HG03060 (cell line): Measurements from ENCODE around the gene BET1.

Experiments used
- ATAC-seq: cut with Tn5 transposase; IDR thresholded peaks from one replicate; pipeline ENCODE4 v1.9.1; 2021; ENCODE audit warnings: low read depth, moderate number of reproducible peaks; ENCODE audit not compliant: unreplicated experiment

BET1 gene

DNA sequence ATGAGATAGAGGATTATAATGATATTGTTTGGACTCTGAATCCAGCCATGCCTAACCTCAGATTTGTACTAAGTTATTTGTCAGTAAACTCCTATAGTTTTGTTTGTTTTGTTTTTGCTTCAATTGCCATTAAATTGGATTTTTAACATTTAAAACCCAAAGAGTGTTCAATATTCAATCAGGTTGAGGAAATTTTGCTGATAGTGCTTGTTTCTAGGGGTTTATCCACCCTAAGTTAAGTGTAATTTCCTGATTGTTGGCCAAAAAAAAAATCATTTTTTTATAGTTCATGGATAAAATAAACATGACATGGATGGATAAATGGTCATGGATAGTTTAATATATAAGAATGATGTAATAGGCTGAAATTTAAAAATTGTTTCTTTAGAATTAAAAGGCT, 11.4 kb upstream of the BET1 start:
- ATAC-seq: no peak

DNA sequence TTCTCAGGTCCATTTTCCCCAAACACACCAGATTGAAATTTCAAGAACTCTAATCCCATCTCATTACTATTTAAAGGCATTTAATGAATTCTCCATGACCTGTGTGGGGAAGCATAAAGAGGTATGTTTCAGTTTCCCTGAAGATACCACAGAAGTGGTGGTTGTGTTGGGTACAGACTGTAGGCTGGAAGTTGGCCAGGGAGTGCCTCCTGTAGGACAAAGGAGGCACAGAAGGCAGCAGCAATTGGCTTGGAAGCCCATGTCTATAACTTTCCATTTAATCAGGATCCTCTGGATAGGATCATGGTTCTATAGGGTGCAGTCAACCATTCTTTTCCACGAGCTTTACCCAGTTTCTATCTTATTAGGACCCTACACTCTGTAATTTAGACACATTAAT, 8.6 kb upstream of the BET1 start:
- no peak for ATAC-seq

DNA sequence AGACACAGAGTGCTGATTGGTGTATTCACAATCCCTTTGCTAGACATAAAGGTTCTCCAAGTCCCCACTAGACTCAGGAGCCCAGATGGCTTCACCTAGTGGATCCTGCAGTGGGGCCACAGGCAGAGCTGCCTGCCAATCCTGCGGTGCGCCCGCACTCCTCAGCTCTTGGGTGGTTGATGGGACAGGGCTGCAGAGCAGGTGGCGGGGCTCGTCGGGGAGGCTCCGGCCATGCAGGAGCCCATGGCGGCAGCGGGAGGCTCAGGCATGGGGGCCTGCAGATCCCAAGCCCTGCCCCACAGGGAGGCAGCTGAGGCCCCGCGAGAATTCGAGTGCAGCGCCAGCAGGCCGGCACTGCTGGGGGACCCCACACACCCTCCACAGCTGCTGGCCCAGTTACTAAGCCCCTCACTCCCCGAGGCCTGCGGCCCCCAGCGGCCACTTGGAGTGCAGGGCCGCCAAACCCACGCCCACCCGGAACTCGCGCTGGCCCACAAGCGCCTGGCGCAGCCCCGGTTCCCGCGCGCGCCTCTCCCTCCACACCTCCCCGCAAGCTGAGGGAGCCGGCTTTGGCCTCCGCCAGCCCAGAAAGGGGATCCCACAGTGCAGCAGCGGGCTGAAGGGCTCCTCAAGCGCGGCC, 7.7 kb upstream of the BET1 start:
- no peak for ATAC-seq

DNA sequence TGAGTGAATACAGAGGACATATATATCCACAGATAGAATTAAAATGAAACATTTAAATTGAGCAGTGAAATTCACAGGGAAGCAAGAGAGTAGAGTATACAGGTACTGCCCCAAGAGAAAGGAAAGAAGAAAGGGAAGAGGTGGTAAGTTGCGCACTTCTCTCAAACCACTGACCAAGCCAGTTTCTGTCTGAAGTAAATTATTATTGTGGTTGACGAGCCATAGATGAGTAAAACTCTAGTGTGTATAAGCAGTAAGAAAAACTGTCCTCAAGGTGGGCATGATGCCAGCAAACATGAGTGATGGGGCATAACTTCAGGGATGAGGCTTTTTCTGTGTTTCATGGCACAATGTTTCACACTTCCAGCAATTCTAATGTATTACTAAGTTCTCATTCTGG, 4.4 kb upstream of the BET1 start:
- no peak for ATAC-seq

DNA sequence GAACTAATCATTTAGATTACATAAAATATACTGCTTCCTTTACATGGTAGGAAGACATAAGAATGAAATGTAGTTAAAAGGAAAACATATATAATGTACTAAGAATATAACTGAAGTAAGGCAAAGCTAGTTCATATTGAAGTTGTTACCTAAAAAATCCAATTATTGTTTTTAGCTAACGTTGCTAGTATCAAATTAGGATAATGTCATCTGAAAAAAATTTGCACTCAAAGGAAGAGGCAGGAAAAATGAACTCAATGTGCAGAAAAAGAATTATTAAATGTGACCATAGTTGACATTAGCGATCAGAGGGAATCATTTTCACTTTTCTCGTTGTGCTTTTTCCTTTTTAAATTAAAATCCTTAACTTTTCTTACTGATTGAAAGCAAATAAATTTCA, 1.6 kb upstream of the BET1 start:
- no peak for ATAC-seq

DNA sequence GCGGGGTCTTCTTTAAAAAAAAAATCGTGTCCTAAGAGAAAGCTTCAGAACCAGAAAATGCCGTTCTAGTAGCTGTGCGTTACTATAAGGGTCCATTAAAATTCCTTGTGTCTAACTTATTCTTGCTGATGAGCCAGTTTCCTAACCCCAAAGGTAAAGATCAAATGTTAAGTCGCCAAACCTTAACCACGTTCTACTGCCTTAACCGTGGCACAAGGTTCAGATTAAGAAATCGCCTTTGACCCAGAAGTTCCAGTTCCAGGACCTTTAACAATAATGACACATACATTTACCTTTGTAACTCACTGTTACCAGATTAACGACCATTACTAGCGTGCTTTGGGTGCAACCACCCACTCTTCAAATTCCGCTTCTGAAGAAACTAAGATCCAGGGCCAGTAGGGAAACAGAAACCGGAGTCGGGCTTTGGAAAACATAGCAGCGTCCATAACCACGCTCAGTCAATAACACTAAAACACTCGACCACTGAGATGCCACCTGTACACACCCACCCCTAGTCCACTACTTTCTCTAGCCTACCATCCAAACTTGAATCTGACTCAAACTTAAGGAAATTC, 620 bp downstream of the BET1 start:
- peak; percentile 14 for ATAC-seq

DNA sequence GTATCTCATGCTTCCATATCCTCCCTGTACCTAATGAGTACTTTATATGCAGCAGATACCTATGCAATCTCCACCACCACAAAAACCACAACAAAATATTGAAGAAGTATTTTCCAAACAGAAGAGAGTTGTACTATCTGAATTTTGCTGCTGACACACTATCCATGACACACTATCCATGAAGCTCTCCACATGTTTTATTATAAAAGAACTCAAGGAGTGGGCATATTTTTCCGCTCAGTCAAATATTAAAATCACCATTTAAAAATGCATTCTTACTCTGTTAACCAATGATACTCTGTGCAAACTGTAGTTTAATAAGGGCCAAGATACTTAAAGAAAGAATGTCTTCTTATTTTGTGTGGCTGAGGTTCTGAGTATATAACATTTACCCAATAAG, 2.8 kb downstream of the BET1 start:
- no peak for ATAC-seq

DNA sequence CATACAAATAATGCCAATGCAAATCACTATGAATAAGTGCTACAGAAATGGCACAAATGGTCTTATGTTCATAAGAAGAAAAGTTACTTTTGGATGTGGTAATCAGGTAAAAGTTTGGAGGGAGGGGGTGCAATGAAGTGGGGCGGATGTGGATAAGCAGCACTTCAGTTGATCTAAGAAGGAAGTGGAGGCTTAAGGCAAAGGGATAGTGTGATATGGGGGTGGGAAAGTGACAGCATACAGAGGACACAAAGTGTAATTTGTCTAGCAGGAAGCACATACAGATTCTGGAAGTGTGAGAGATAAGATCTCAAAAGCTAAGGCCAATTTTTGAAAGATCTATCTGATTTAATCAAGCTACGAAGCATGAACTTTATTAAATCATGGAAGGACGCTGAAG, 6.3 kb downstream of the BET1 start:
- no peak for ATAC-seq

DNA sequence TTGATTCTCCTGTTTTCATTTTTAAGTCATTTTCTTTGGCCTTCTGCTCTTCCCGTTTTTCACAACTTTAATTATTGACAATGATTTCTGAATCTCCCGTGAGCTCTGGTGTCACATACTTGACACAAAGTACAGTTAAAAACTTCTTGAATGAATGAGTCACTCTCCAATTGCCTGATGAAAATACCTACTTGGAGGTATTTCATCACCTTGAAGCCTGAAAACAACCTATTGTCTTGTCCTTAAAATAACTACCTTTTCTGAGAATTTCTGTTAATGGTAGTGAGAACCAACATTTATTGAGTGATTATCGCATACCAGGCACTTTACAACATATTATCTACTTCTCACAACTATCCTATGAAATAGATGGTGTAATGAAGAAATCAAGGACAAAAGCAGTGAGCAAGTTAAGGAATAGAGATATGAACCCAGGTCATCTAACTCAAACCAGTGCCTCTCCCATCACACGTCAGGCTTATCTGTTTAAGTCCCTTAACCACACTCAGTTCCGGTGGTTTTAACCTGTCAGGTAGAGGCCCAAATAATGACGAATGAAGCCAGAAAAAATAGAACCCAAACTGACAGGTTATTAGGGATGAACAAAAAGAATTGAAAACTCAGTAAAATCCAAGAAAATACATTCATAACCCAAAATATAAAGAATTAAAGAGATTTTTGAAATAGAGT, 11.6 kb downstream of the BET1 start:
- no peak for ATAC-seq

DNA sequence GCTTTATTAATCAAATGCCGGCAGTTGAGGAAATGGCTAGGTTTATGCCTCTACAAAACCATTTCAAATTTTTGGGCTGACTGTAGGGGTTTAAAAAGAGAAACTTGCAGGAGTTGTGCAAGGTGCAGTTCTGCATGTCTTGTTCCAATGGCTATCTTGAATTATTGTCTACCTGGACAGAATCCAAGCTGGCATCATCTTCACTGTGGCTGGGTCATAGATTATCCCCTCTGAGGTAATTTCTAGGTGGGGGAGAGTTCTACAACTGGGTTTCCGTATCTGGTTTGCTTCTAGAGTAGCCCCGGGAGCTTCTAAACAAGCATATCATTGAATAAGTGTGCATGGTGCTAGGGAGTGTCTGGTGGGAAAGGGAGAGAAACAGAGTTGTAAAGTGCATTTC, 16.9 kb downstream of the BET1 start:
- ATAC-seq: no peak

DNA sequence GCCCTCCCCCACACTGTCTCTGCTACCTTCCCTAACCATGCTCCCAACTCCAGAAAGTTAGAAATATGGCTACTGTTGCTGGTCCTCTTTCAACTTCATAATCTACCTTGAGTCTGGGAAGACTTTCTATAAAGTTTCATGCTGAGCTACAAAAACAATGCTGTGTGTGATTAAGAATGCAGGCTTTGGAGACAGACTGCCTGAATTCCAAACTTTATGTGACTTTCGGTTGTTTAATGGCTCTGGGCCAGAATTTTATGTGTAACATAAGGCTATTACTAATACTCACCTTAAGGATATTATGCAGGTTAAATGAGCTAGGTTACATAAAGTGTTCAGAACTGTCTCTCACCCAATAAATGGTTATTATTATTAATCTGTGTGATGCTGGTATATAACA, 19.1 kb downstream of the BET1 start:
- no peak for ATAC-seq

DNA sequence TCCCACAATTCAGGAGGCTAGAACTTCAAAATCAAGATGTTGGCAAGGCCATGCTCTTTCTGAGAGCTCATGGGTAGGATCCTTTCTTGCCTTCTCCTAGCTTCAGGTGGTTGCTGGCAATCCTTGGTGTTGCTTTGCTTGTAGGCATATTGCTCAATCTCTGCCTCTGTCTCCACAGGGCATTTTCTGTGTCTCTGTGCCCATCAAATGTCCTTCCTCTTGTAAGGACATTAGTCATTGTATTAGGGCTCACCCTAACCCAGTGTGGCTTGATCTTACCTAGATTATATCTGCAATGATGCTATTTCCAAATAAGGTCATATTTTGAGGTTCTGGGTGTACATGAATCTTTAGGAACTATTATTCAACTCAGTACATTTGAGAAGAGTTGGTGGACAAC, 20.1 kb downstream of the BET1 start:
- ATAC-seq: no peak

DNA sequence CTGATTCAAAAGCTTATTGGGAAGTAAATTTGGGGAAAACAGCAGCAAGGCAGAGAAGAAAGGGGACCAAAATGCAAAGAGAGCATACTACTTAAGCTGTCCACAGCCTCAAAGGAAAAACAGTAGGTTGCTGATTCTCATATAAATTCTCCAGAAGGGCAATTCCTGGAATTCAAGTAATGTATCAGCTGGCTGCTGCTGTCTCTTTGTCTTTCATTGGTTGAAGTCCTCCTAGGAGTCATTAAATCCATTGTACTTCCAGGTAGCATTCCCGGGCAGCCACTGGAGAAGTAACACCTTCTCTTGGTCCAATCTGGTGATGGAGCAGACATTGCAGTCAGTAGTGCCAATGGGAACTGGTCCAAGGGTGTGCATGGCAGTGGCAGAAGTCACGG, 22.7 kb downstream of the BET1 start:
- ATAC-seq: no peak

DNA sequence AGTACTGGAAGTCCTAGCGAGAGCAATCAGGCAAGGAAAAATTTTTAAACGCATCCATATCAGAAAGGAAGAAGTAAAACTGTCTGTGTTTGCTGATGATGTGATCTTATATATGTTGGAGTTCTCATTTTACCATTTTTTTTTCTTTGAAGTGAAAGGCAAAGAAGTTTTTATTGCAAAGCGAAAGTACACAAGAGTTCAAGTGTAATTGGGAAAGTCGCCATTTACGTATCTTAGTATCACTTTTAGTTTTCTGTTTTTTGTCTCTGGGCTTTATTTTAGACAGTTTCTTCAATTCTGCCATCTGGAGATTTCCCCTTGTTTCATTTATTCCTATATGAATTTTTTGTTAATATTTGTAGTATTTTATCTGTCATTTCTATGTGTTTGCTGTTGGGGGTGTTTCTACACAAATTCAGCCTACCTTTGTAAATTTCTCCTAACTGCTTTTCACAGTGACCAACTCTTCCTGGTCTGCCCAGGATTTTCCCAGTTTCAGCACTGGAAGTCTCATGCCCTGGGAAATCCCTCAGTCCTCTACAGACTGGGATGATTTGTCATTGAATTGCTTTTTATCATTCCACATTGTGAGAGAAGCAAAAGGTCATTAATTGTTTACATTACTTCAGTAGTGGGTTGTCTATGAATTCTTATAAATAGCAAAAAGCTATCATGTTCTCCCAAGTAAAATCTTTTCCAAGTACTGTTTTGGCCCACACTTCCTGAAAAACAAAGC, 23.2 kb downstream of the BET1 start:
- no peak for ATAC-seq

DNA sequence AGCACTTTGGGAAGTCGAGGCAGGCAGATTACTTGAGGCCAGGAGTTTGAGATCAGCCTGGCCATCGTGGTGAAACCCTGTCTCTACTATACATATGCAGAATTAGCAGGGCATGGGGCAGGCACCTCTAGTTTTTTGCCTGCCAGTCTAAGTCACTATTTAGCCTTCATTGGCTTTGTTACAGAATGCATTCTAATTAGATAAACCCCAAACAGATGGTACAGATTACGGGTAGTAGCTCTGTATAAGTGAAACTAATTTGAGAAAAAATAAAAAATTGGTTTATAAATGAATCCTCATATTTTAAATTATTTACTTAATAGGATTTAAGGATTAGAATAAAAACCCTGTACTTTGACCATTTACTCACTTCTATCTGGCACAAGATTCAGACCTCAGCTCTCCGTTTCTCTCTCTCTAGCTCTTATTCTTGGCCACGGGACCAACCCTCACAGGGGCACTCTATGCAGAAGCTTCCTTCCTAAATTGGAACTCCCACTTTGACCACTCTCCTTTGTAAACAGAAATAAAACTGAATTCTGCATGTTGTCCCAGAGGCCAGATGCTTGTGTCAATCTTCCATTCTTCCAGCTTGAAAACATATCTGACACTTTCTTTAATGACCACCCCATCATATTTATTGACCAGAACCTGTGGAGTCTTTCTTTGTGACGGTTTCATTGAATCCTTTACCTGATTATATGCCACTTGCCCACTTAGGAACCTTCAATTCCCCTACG, 26.8 kb downstream of the BET1 start:
- ATAC-seq: no peak

DNA sequence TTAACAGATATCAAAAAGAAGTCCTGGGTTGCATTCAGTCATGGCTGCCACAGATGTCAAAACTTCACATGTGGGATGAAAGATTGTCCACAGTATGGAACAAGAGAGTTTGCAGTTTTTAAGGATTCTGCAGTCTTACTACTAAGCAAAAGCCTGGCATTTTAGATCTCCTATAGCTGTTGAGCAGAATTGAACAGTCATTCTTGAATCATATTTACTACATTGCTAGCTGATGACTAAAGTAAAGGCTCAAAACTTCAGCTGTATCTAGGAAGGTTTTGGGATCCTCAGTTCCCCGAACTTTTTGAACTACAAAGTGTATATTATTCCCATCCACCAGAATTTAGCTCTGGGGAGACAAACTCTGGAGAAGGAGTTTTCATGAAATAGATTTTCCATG, 31.0 kb downstream of the BET1 start:
- ATAC-seq: no peak

DNA sequence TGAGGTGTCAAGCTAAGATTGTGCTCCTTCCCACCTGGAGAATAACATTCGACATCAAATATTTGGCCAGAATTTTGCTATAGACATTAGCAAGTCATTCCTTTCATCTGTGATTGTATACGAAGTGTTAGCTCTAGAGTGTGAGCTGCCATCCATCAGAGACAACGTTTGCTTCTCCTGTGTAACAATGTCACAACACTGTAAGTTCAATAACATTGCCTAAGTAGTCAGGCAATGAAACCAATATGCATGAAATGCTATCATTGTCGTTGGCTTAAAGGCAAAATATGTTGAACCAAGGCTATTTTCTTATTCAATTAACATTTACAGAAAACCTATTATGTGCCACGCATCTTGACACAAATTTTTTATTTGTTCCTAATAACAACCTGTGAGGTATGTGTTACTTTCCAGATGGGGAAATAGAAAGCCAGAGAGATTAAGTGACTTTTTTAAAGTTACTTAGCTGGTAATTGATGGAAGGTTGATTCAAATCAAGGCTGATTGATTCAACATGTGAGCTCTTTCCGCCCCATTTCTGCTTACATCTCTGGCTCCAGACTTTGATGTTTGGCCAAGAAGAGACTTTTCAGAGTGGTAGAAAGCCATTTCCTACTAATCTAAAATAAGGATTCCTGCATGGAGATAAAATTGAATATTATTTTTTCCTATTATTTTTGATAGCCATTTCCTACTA, 32.0 kb downstream of the BET1 start:
- ATAC-seq: no peak

DNA sequence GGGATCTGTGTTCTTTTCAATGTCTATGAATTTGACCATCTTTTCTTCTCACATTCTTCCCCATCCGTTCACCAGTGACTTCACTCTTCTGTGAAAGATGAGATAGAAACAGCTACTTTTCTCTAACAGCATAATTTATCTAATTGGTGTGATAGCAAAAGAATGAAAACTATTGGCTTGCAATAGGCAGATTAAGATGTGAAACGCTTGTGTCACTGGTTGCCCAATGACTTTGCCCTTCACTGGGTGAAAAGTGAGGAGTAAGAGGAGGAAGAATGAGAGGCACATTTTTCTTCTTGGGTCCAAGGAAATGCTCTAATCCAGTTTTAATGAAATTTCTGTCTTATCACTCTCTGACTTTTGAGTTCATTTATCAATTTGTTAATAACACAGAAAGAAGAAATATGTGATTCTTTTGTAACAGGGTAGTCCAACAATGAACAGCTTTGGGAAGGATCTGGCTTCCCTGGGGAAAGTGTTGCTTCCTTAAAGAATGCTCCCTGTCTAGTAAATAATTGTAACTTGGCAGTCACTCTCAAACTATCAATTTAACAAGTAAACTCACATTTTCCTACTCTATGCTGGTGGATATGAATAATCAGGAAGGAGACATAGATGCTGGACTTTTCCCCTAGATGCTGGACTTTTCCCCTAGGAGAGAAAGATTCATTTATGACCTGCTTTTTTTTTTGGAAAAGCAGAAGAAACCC, 35.1 kb downstream of the BET1 start:
- no peak for ATAC-seq

DNA sequence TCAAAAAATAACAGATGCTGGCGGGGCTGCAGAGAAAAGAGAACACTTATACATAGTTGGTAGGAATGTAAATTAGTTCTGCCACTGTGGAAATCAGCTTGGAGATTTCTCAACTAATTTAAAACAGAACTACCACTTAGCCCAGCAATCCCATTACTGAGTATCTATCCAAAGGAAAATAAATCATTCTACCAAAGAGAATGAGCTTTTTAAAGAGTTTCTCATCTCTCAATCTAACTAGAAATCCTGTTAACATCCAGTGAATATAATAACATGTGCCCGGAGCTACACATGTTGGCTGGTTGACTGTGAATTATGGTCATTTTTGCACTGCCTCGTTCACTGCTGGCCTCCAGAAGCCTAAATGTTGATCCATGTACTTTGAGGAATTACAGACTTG, 39.3 kb downstream of the BET1 start:
- ATAC-seq: no peak

DNA sequence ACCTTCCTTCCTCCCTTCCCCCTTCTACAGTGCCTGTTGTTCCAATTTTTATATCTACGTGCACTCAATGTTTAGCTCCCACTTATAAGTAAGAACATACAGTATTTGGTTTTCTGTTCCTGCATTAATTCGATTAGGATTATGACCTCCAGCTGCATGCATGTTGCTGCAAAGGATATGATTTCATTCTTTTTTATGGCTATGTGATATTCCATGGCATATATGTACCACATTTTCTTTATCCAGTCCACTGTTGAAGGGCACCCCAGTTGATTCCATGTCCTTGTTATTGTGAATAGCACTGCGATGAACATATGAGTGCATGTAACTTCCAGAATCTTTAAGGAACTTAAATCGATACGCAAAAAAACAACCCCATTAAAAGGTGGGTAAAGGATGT, 39.9 kb downstream of the BET1 start:
- no peak for ATAC-seq
